ENCODE measurements around the gene UPP2. TPM values are rescaled to one million over a fixed set of nuclear protein-coding genes. Genes with fewer than 3 reads are reported as not detected.

The UPP2 gene
- total RNA-seq, 1 donor: not detected

DNA sequence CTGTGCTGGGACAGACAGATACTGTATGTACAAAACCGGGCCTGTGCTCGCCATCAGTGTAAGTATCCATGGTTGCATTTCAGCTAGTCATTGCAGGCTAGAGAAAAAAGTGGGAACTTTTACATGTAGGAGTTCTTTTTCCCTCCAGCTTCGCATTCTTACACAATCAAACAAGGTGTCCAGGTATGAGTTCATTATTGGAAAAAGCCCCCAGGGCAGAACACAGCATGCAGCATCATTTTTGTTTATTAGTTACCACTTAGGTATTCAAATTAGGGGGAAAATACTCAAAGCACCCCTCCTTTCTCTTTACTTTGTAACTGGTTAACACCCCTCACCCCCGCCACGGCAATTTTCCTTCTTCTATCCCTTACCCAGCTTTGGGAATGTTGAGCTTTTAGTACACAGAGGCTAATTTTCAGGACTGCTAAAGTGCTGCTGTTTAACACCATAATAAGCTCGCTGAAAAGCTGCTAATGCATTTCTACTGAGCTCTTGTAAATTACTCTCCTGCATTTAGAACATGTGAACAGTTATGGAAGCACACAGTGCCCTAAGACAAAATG lies 13.6 kb downstream of the UPP2 start:
- DNase-seq (ENCODE audit: low read depth): no peak
- TF ChIP-seq, protein P1, sequence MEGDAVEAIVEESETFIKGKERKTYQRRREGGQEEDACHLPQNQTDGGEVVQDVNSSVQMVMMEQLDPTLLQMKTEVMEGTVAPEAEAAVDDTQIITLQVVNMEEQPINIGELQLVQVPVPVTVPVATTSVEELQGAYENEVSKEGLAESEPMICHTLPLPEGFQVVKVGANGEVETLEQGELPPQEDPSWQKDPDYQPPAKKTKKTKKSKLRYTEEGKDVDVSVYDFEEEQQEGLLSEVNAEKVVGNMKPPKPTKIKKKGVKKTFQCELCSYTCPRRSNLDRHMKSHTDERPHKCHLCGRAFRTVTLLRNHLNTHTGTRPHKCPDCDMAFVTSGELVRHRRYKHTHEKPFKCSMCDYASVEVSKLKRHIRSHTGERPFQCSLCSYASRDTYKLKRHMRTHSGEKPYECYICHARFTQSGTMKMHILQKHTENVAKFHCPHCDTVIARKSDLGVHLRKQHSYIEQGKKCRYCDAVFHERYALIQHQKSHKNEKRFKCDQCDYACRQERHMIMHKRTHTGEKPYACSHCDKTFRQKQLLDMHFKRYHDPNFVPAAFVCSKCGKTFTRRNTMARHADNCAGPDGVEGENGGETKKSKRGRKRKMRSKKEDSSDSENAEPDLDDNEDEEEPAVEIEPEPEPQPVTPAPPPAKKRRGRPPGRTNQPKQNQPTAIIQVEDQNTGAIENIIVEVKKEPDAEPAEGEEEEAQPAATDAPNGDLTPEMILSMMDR (IDR thresholded peaks at IDR 0.05; ENCODE audit: insufficient read depth, low read length): no peak
- no peak overlapping the region for H3K4me3 ChIP-seq (ENCODE audit: low read depth, low read length)

DNA sequence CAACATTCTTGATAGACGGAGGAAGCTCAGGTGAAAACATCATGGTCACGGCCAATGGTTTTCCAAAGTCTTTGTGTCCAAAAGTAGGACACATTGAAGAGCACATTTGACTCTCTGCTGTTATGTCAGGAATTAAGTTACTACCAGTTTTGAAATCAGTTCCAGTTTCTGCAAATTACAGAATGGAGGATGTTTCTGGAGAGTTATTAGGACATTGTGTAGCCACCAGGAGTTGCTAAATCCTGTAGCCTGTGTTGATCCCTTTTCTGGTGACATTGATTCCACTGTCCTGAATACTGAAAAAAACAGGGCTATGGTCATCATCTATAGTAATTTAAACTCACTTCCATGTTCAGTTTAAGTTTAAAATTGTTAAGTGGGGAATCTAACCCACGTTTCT lies 15.3 kb downstream of the UPP2 start:
- no peak for DNase-seq (ENCODE audit: low read depth)
- H3K4me3 ChIP-seq (ENCODE audit: low read depth, low read length): no peak overlapping the region
- TF ChIP-seq, protein P1 (IDR thresholded peaks at IDR 0.05; ENCODE audit: insufficient read depth, low read length): no peak

DNA sequence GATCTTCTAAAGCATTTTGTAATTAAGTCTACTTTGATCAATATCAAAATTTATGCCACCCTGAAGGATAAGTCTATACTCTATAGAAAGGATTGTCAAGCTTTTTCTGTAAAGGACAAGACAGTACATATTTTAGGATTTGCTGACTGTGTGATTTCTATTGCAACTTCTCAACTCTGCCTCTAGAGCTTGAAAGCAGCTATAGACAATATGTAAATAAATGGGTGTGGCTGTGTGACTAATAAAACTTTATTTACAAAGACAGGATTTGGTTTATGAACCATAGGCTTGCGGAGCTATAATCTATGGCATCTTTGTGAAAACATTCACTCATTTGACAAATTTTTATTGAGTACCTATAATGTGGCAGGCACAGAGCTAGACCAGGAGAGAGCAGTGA lies 18.4 kb downstream of the UPP2 start:
- TF ChIP-seq, protein P1 (IDR thresholded peaks at IDR 0.05; ENCODE audit: insufficient read depth, low read length): no peak
- H3K4me3 ChIP-seq (ENCODE audit: low read depth, low read length): no peak overlapping the region
- no peak for DNase-seq (ENCODE audit: low read depth)

DNA sequence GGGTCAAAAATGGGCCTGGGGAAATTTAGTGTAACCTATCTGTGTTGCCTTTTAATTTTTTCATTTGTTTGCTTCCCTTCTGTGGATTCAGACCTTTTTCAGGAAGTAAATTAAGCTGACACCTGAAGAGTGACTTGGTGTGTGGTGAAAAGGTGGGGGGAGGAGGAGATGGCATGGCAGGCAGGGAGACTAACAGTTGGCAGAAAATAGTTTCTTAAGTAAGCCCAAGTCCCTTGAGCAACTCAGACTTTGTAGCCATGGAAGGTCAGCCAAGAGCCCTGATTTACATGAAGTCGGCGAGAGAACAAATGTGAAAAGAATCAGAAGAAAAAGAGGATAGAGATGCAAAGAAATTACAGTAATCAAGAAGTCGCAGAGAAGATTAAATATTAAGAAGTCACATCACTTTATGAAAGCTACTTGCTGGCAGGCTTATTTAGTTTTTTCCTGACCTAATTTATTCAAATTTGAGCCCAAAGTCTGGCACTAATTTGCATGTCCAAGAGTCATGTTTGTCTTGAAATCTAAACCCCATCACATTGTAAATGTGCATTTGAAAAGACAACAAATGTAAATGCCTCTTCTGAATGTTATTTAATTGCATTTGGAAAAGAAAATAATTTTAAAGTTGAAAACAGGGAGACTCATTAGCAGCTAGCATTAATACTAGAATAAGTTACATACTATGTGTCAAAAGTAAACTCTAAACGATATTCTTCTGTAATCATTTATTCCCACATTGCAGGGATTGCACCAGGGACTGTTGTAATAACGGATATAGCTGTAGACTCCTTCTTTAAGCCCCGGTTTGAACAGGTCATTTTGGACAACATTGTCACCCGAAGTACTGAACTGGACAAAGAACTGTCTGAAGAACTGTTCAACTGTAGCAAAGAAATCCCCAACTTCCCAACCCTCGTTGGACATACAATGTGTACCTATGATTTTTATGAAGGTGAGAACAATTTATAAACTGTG lies 19.3 kb downstream of the UPP2 start:
- no peak overlapping the region for H3K4me3 ChIP-seq (ENCODE audit: low read depth, low read length)
- TF ChIP-seq, protein P1 (IDR thresholded peaks at IDR 0.05; ENCODE audit: insufficient read depth, low read length): no peak
- DNase-seq (ENCODE audit: low read depth): no peak

DNA sequence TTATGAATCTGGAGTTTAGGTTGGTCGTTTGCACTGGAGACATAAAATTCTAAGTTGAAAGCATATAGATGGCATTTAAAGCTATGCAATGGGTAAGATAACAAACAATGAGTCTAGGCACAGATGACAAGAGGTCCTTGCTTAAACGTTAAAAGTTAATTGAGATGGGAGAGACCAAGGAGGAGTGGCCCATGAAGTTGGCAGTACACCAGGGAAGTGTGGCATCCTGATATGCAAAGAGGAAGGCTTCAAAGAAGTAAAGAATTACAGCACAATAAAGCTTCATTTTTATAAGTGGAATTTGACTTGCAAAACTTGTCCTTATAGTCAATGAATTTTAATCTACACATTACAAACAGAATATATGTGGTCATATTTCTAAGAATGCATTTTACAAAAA lies 23.2 kb downstream of the UPP2 start:
- no peak overlapping the region for H3K4me3 ChIP-seq (ENCODE audit: low read depth, low read length)
- TF ChIP-seq, protein P1 (IDR thresholded peaks at IDR 0.05; ENCODE audit: insufficient read depth, low read length): no peak
- no peak for DNase-seq (ENCODE audit: low read depth)

DNA sequence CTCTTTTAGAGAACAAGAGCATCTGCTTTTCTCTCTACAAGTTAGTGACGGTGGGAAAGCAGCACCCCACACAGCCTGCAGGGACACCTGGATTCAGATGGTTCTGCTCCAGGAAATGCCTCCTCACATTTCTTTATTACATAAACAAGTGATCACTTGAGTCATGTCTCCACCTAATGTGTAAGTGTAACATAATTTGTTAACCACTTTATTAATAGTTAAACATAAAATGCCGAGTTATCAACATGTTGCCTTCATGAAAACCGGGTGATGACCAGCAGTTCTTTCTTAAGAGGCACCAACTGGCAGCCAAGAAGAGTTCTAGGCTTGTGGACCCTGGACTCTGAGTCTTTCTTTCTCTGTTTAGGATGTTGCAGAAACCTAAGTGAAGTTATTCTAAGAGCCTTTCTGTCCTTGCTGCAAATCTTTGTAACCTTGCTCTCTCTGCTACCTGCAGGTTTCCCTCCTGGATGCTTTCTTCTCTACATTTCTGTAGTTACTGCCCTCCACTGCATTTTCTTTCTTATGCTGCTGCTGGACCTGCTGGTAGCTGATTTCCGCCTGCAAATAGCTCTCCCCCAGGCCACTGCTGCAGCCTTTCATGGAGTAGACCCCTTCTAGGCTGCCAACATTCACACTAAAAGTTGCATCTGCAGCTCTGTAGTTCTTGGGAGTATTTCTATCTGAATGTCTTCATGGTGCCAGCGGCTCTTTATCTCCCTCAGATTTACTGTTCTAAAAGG lies 24.3 kb downstream of the UPP2 start:
- TF ChIP-seq, protein P1 (IDR thresholded peaks at IDR 0.05; ENCODE audit: insufficient read depth, low read length): no peak
- H3K4me3 ChIP-seq (ENCODE audit: low read depth, low read length): no peak overlapping the region
- no peak for DNase-seq (ENCODE audit: low read depth)
